HG03520 (cell line): ENCODE results near the gene BAZ2A.

Experiments used
- ATAC-seq: cut with Tn5 transposase; IDR thresholded peaks from one replicate; pipeline ENCODE4 v1.9.1; 2021; ENCODE audit warnings: mild to moderate bottlenecking, moderate library complexity; ENCODE audit not compliant: unreplicated experiment

The BAZ2A gene

GRCh38 chr12:56635806-56636674 is 5.9 kb upstream of the BAZ2A start:
- ATAC-seq, result peak; percentile 34

GRCh38 chr12:56634837-56635791 is 5.0 kb upstream of the BAZ2A start:
- no peak for ATAC-seq

GRCh38 chr12:56634242-56634836 is 4.2 kb upstream of the BAZ2A start:
- ATAC-seq, result no peak

GRCh38 chr12:56633468-56634241 is 3.5 kb upstream of the BAZ2A start:
- ATAC-seq, result no peak

GRCh38 chr12:56632701-56633467 is 2.8 kb upstream of the BAZ2A start:
- ATAC-seq, result no peak

- no peak for ATAC-seq
These were observed 1.9 kb upstream of the BAZ2A start for GRCh38 chr12:56631790-56632700.

GRCh38 chr12:56629459-56630179 is 507 bp downstream of the BAZ2A start:
- no peak for ATAC-seq

- no peak for ATAC-seq
These were observed 1.3 kb downstream of the BAZ2A start for GRCh38 chr12:56628671-56629458.

- ATAC-seq, result no peak
These were observed 3.4 kb downstream of the BAZ2A start for GRCh38 chr12:56626701-56627100.

- ATAC-seq, result no peak
These were observed 7.6 kb downstream of the BAZ2A start for GRCh38 chr12:56622535-56622934.

- ATAC-seq, result no peak
These were observed 13.2 kb downstream of the BAZ2A start for GRCh38 chr12:56616925-56617324.

GRCh38 chr12:56616244-56616643 is 13.9 kb downstream of the BAZ2A start:
- no peak for ATAC-seq

- ATAC-seq, result no peak
These were observed 15.5 kb downstream of the BAZ2A start for GRCh38 chr12:56614627-56615026.

GRCh38 chr12:56604355-56604754 is 25.8 kb downstream of the BAZ2A start:
- no peak for ATAC-seq

- no peak for ATAC-seq
These were observed 27.9 kb downstream of the BAZ2A start for GRCh38 chr12:56602239-56602638.

- ATAC-seq, result no peak
These were observed 28.6 kb downstream of the BAZ2A start for GRCh38 chr12:56601503-56601902.

GRCh38 chr12:56600753-56601152 is 29.4 kb downstream of the BAZ2A start:
- no peak for ATAC-seq
